Effector memory CD4-positive, alpha-beta T cell (primary cell): Measurements from ENCODE around the gene ITGB7.

ENCODE experiments used
- DNase-seq, 3 donors: peaks; one replicate each; pipeline ENCODE4 v3.0.0-alpha.2; 2020
- H3K27ac ChIP-seq: 2 replicates; pipeline ENCODE4 v1.7.0; 2013; ENCODE audit warnings: mild to moderate bottlenecking, low read length, moderate library complexity; ENCODE audit not compliant: insufficient read depth, poor library complexity, severe bottlenecking
- H3K27me3 ChIP-seq: replicated peaks from 2 replicates; pipeline ENCODE4 v1.7.0; 2013; ENCODE audit warnings: mild to moderate bottlenecking, low read length; ENCODE audit not compliant: insufficient read depth, control insufficient read depth, poor library complexity, severe bottlenecking
- H3K36me3 ChIP-seq: 2 replicates; pipeline ENCODE4 v1.7.0; 2013; ENCODE audit warnings: mild to moderate bottlenecking, low read length, moderate library complexity; ENCODE audit not compliant: control insufficient read depth, insufficient read depth
- H3K4me1 ChIP-seq: 2 replicates; pipeline ENCODE4 v1.7.0; 2013; ENCODE audit warnings: low read length, mild to moderate bottlenecking; ENCODE audit not compliant: control insufficient read depth, insufficient read depth, poor library complexity, severe bottlenecking
- H3K4me3 ChIP-seq: 2 replicates; pipeline ENCODE4 v1.7.0; 2013; ENCODE audit warnings: low read length, low read depth, mild to moderate bottlenecking; ENCODE audit not compliant: insufficient read depth, poor library complexity, severe bottlenecking
- H3K9me3 ChIP-seq: 2 replicates; pipeline ENCODE4 v1.7.0; 2013; ENCODE audit warnings: mild to moderate bottlenecking, low read length, moderate library complexity; ENCODE audit not compliant: control insufficient read depth

The ITGB7 gene

GRCh38 chr12:53239643-53240258, 32.7 kb upstream of the ITGB7 start:
- H3K4me1 ChIP-seq = peaks cover 23% of the 10 kb centered on the region
- no peaks in the 10 kb centered on the region for H3K36me3 ChIP-seq
- H3K27me3 ChIP-seq = no peaks in the 10 kb centered on the region
- DNase-seq = no peak
- no peak overlapping the region for H3K27ac ChIP-seq
- no peak overlapping the region for H3K4me3 ChIP-seq
- H3K9me3 ChIP-seq = no peaks in the 10 kb centered on the region

GRCh38 chr12:53236443-53237111, 29.5 kb upstream of the ITGB7 start:
- Histone ChIP-seq H3K9me3 (no peaks in the 10 kb centered on the region), H3K27ac (peak overlapping the region; percentile 85), H3K36me3 (no peaks in the 10 kb centered on the region), H3K4me3 (no peak overlapping the region), H3K4me1 (peaks cover 50% of the 10 kb centered on the region), H3K27me3 (no peaks in the 10 kb centered on the region)
- peak; percentile 74 to 80 (median 75) for DNase-seq

GRCh38 chr12:53235742-53236442, 28.8 kb upstream of the ITGB7 start:
- Histone ChIP-seq H3K4me3 (peak overlapping the region; percentile 7), H3K27me3 (no peaks in the 10 kb centered on the region), H3K9me3 (no peaks in the 10 kb centered on the region), H3K27ac (peak overlapping the region; percentile 85), H3K36me3 (no peaks in the 10 kb centered on the region), H3K4me1 (peaks cover 56% of the 10 kb centered on the region)
- no peak for DNase-seq

- Histone ChIP-seq H3K4me1 (peaks cover 62% of the 10 kb centered on the region), H3K4me3 (no peak overlapping the region), H3K27me3 (no peaks in the 10 kb centered on the region), H3K36me3 (no peaks in the 10 kb centered on the region), H3K27ac (peak overlapping the region; percentile 85), H3K9me3 (no peaks in the 10 kb centered on the region)
- no peak for DNase-seq
Observed at GRCh38 chr12:53235164-53235563, 28.1 kb upstream of the ITGB7 start.

- Histone ChIP-seq H3K27ac (peak overlapping the region; percentile 85), H3K4me1 (peaks cover 62% of the 10 kb centered on the region), H3K27me3 (no peaks in the 10 kb centered on the region), H3K4me3 (peak overlapping the region; percentile 63), H3K9me3 (no peaks in the 10 kb centered on the region), H3K36me3 (no peaks in the 10 kb centered on the region)
- no peak for DNase-seq
Observed at GRCh38 chr12:53234271-53234914, 27.3 kb upstream of the ITGB7 start.

GRCh38 chr12:53233671-53234121, 26.6 kb upstream of the ITGB7 start:
- DNase-seq = no peak
- H3K4me3 ChIP-seq = peak overlapping the region; percentile 63
- no peaks in the 10 kb centered on the region for H3K36me3 ChIP-seq
- H3K27ac ChIP-seq = peak overlapping the region; percentile 85
- H3K27me3 ChIP-seq = no peaks in the 10 kb centered on the region
- H3K9me3 ChIP-seq = no peaks in the 10 kb centered on the region
- H3K4me1 ChIP-seq = peaks cover 62% of the 10 kb centered on the region

- H3K27me3 ChIP-seq = no peaks in the 10 kb centered on the region
- peak overlapping the region; percentile 85 for H3K27ac ChIP-seq
- DNase-seq = peak in 1 of 3 donors; percentile 36
- H3K4me1 ChIP-seq = peaks cover 62% of the 10 kb centered on the region
- peak overlapping the region; percentile 63 for H3K4me3 ChIP-seq
- no peaks in the 10 kb centered on the region for H3K36me3 ChIP-seq
- H3K9me3 ChIP-seq = no peaks in the 10 kb centered on the region
Observed at GRCh38 chr12:53232646-53233461, 25.8 kb upstream of the ITGB7 start.

- Histone ChIP-seq H3K27me3 (no peaks in the 10 kb centered on the region), H3K4me3 (peak within 1 kb of the TSS; percentile 68), H3K9me3 (no peaks in the 10 kb centered on the region), H3K4me1 (peaks cover 68% of the 10 kb centered on the region), H3K36me3 (peaks cover 2% of the 10 kb centered on the region), H3K27ac (peak within 1 kb of the TSS; percentile 85)
- DNase-seq = peak; percentile 62 to 73 (median 68)
Observed at GRCh38 chr12:53231921-53232645, 25.0 kb upstream of the ITGB7 start, which contains the start of gene RARG. RARG (minus strand) TSS chr12:53232209; CDS start chr12:53227545, 4,664 bp downstream.

GRCh38 chr12:53231671-53231920, 24.5 kb upstream of the ITGB7 start:
- no peaks in the 10 kb centered on the region for H3K27me3 ChIP-seq
- H3K4me1 ChIP-seq = peaks cover 65% of the 10 kb centered on the region
- H3K9me3 ChIP-seq = no peaks in the 10 kb centered on the region
- DNase-seq = no peak
- H3K4me3 ChIP-seq = peak overlapping the region; percentile 68
- peak overlapping the region; percentile 77 for H3K27ac ChIP-seq
- peaks cover 3% of the 10 kb centered on the region for H3K36me3 ChIP-seq
